Motor neuron (in vitro differentiated cells): Measurements from ENCODE around the gene CACNB2. TPM values are rescaled to one million over a fixed set of nuclear protein-coding genes. Genes with fewer than 3 reads are reported as not detected.

Experiments used
- ATAC-seq, 8 experiments: fragments of 200-7000 bp; cut with Tn5 transposase; replicated peaks in 6 of 8; 2 replicates each; pipeline ENCODE4 v1.8.0; 2021; ENCODE audit warnings: mild to moderate bottlenecking in 8 of 8, moderate library complexity in 8 of 8
- H3K27ac ChIP-seq, 2 donors: fragments of 250-450 bp; sonication (Bioruptor Pico); 2 replicates each; pipeline ENCODE4 v1.9.0; 2021; ENCODE audit warnings: antibody characterized with exemption in 2 of 2, mild to moderate bottlenecking in 2 of 2, moderate library complexity in 1 of 2
- H3K4me1 ChIP-seq, 2 donors: fragments of 250-450 bp; sonication (Bioruptor Pico); replicated peaks in 1 of 2; 2 replicates each; pipeline ENCODE4 v1.6.1; 2021; ENCODE audit warnings: antibody characterized with exemption in 2 of 2, mild to moderate bottlenecking in 2 of 2, moderate library complexity in 1 of 2
- H3K4me3 ChIP-seq, 5 donors: fragments of 250-450 bp; sonication (Bioruptor Pico); 2 replicates each; pipeline ENCODE4 v1.9.0; 2021; ENCODE audit warnings: antibody characterized with exemption in 5 of 5, mild to moderate bottlenecking in 5 of 5, moderate library complexity in 4 of 5
- WGBS, 10 experiments: fragments of 450-650 bp; shearing (Covaris generic); methylation state at CpG; one replicate each; pipeline ENCODE4 v1.0.0; 2022; 5-methylcytosine and 5-hydroxymethylcytosine counted together
- in situ Hi-C, 9 experiments: fragments of 400-800 bp; cut with MboI; loops; one replicate each; pipeline ENCODE4 v1.15.0; 2021; ENCODE audit warnings: low sequenced_read_pairs in 9 of 9, low pct_unique_long_range_greater_than_20kb in 2 of 9; ENCODE audit not compliant: unreplicated experiment in 9 of 9
- total RNA-seq, 8 experiments: library from RNA; unstranded; fragments of 300-600 nt; gene quantifications; 2 replicates each; pipeline versions ENCODE4 v1.2.3 to v1.2.4, GENCODE V29; 2022

CACNB2 gene
- total RNA-seq, 8 experiments from 2014 or later = 1.3 to 24.1 (median 5.1) TPM

GRCh38 chr10:18223898-18224297, 83.7 kb downstream of the CACNB2 start:
- 58 to 100% (median 90%) methylated on average over 1 to 2 of the region's 2 CpGs; no CpG with 5 or more reads in 1 of the 10 experiments for WGBS, 10 experiments
- in situ Hi-C loops = loop anchor here in 6 of 9 experiments (25.0 kb wide), 3 partner anchors 312 to 612 kb away; partner anchors contain the start of gene HACD1 (in 2 of the 6)
- no peak for ATAC-seq
- Histone ChIP-seq H3K27ac (no peak overlapping the region), H3K4me1 (peaks cover 0 to 4% of the 10 kb centered on the region in 2 donors), H3K4me3 (no peak overlapping the region)

- peak in 4 of 8 experiments; percentile 45 to 76 (median 56) for ATAC-seq
- peaks cover 0 to 4% of the 10 kb centered on the region in 2 donors for H3K4me1 ChIP-seq
- in situ Hi-C loops = loop anchor here in 8 of 9 experiments (25.0 kb wide), 3 partner anchors 313 to 613 kb away; partner anchors contain the start of gene HACD1 (in 6 of the 8)
- no peak overlapping the region for H3K4me3 ChIP-seq
- no peak overlapping the region for H3K27ac ChIP-seq
- 20 to 86% (median 71%) methylated on average over 1 to 10 of the region's 12 CpGs for WGBS, 10 experiments
Measured at GRCh38 chr10:18224626-18225445, 84.6 kb downstream of the CACNB2 start.

GRCh38 chr10:18226336-18226735, 86.1 kb downstream of the CACNB2 start:
- peaks cover 0 to 9% of the 10 kb centered on the region in 2 donors for H3K4me1 ChIP-seq
- in situ Hi-C loops = loop anchor here in 4 of 9 experiments (25.0 kb wide), 2 partner anchors 314 to 614 kb away; partner anchors contain the start of gene HACD1 (in 4 of the 4)
- WGBS, 10 experiments = 76 to 100% (median 96%) methylated on average over 1 to 5 of the region's 5 CpGs; no CpG with 5 or more reads in 1 of the 10 experiments
- no peak overlapping the region for H3K4me3 ChIP-seq
- no peak overlapping the region for H3K27ac ChIP-seq
- no peak for ATAC-seq

- H3K4me3 ChIP-seq = no peak overlapping the region
- in situ Hi-C loops = loop anchor here in 4 of 9 experiments (25.0 kb wide), 2 partner anchors 318 to 618 kb away; partner anchors contain the start of gene HACD1 (in 4 of the 4)
- no peak overlapping the region for H3K27ac ChIP-seq
- peak; percentile 31 to 94 (median 66) for ATAC-seq
- 0 to 83% (median 79%) methylated on average over 1 to 3 of the region's 3 CpGs; no CpG with 5 or more reads in 1 of the 10 experiments for WGBS, 10 experiments
- peaks cover 5 to 8% of the 10 kb centered on the region in 2 donors for H3K4me1 ChIP-seq
Measured at GRCh38 chr10:18229826-18230225, 89.6 kb downstream of the CACNB2 start.

- no peak for ATAC-seq
- Histone ChIP-seq H3K4me3 (no peak overlapping the region), H3K4me1 (peaks cover 5% of the 10 kb centered on the region in 2 donors), H3K27ac (no peak overlapping the region)
- 8 to 100% (median 75%) methylated on average over 1 to 2 of the region's 2 CpGs; no CpG with 5 or more reads in 4 of the 10 experiments for WGBS, 10 experiments
- in situ Hi-C loops = loop anchor here in 4 of 9 experiments (25.0 kb wide), 2 partner anchors 318 to 618 kb away; partner anchors contain the start of gene HACD1 (in 4 of the 4)
Measured at GRCh38 chr10:18230794-18231193, 90.6 kb downstream of the CACNB2 start.

GRCh38 chr10:18231480-18231879, 91.3 kb downstream of the CACNB2 start:
- Histone ChIP-seq H3K27ac (no peak overlapping the region), H3K4me1 (peaks cover 5% of the 10 kb centered on the region in 2 donors), H3K4me3 (no peak overlapping the region)
- in situ Hi-C loops = loop anchor here in 4 of 9 experiments (25.0 kb wide), 2 partner anchors 319 to 619 kb away; partner anchors contain the start of gene HACD1 (in 4 of the 4)
- ATAC-seq = no peak
- 83 to 100% (median 96%) methylated on average over 1 to 2 of the region's 2 CpGs; no CpG with 5 or more reads in 2 of the 10 experiments for WGBS, 10 experiments

- in situ Hi-C loops = loop anchor here in 4 of 9 experiments (25.0 kb wide), 2 partner anchors 321 to 621 kb away; partner anchors contain the start of gene HACD1 (in 4 of the 4)
- peak in 4 of 8 experiments; percentile 3 to 46 (median 24) for ATAC-seq
- peaks cover 5% of the 10 kb centered on the region in 2 donors for H3K4me1 ChIP-seq
- H3K27ac ChIP-seq = no peak overlapping the region
- no peak overlapping the region for H3K4me3 ChIP-seq
- WGBS, 10 experiments = 6 to 100% (median 50%) methylated on average over 1 to 6 of the region's 8 CpGs; no CpG with 5 or more reads in 3 of the 10 experiments
Measured at GRCh38 chr10:18233775-18234174, 93.6 kb downstream of the CACNB2 start.

- in situ Hi-C loops = loop anchor here in 4 of 9 experiments (25.0 kb wide), 2 partner anchors 323 to 623 kb away; partner anchors contain the start of gene HACD1 (in 4 of the 4)
- ATAC-seq = no peak
- Histone ChIP-seq H3K4me3 (no peak overlapping the region), H3K27ac (no peak overlapping the region), H3K4me1 (peaks cover 0 to 5% of the 10 kb centered on the region in 2 donors)
- WGBS, 10 experiments = 0 to 96% (median 62%) methylated on average over 1 to 3 of the region's 4 CpGs; no CpG with 5 or more reads in 6 of the 10 experiments
Measured at GRCh38 chr10:18235477-18235876, 95.3 kb downstream of the CACNB2 start.

- ATAC-seq = peak in 1 of 8 experiments; percentile 73
- 53 to 100% (median 82%) methylated on average over 1 to 3 of the region's 3 CpGs; no CpG with 5 or more reads in 2 of the 10 experiments for WGBS, 10 experiments
- peaks cover 0 to 5% of the 10 kb centered on the region in 2 donors for H3K4me1 ChIP-seq
- in situ Hi-C loops = loop anchor here in 4 of 9 experiments (25.0 kb wide), 2 partner anchors 324 to 624 kb away; partner anchors contain the start of gene HACD1 (in 4 of the 4)
- H3K4me3 ChIP-seq = no peak overlapping the region
- no peak overlapping the region for H3K27ac ChIP-seq
Measured at GRCh38 chr10:18236756-18237155, 96.5 kb downstream of the CACNB2 start.

- Histone ChIP-seq H3K4me1 (peaks cover 0 to 2% of the 10 kb centered on the region in 2 donors), H3K4me3 (no peak overlapping the region), H3K27ac (no peak overlapping the region)
- in situ Hi-C loops = loop anchor here in 4 of 9 experiments (25.0 kb wide), 2 partner anchors 327 to 627 kb away; partner anchors contain the start of gene HACD1 (in 4 of the 4)
- ATAC-seq = peak in 3 of 8 experiments; percentile 20 to 39 (median 27)
- WGBS, 10 experiments = 0 to 55% (median 38%) methylated on average over 3 to 8 of the region's 8 CpGs
Measured at GRCh38 chr10:18238870-18239485, 98.8 kb downstream of the CACNB2 start.

- no peak overlapping the region for H3K27ac ChIP-seq
- no peaks in the 10 kb centered on the region for H3K4me1 ChIP-seq
- ATAC-seq = no peak
- in situ Hi-C loops = loop anchor here in 4 of 9 experiments (25.0 kb wide), 2 partner anchors 328 to 628 kb away; partner anchors contain the start of gene HACD1 (in 4 of the 4)
- 16 to 100% (median 88%) methylated on average over 1 to 11 of the region's 12 CpGs for WGBS, 10 experiments
- H3K4me3 ChIP-seq = no peak overlapping the region
Measured at GRCh38 chr10:18240185-18240882, 100.1 kb downstream of the CACNB2 start.
